WTC11 (cell line): Measurements from ENCODE around the gene TRNT1. TPM values are rescaled to one million over a fixed set of nuclear protein-coding genes. Genes with fewer than 3 reads are reported as not detected.

Experiments used
- ATAC-seq: fragments of 200-7000 bp; cut with Tn5 transposase; 2 replicates; pipeline ENCODE4 v1.10.0; 2021; ENCODE audit warnings: mild to moderate bottlenecking, moderate library complexity
- CTCF ChIA-PET: fragments of 300-600 bp; sonication (Branson Sonifier 250); formaldehyde crosslinking; loops from one replicate; lab custom pipeline; 2021; ENCODE audit warnings: antibody characterized with exemption; lab: Charles Lee
- POLR2A ChIA-PET: fragments of 350-600 bp; sonication (Branson Sonifier 250); formaldehyde crosslinking; loops from one replicate; lab custom pipeline; 2021; ENCODE audit warnings: antibody characterized with exemption; lab: Charles Lee
- DNase-seq: peaks from one replicate; pipeline ENCODE4 v3.0.0; 2021; ENCODE audit warnings: low spot score
- H3K27ac Mint-ChIP-seq: 2 replicates; pipeline ENCODE4 v1.8.0; 2021; ENCODE audit warnings: mixed read lengths
- H3K27me3 Mint-ChIP-seq: 2 replicates; pipeline ENCODE4 v1.8.0; 2021; ENCODE audit warnings: low read depth, mild to moderate bottlenecking, moderate library complexity, mixed read lengths
- H3K36me3 Mint-ChIP-seq: 2 replicates; pipeline ENCODE4 v1.8.0; 2021; ENCODE audit warnings: mixed read lengths
- H3K4me1 Mint-ChIP-seq: 2 replicates; pipeline ENCODE4 v1.8.0; 2022; ENCODE audit warnings: mixed read lengths
- H3K4me3 Mint-ChIP-seq: 2 replicates; pipeline ENCODE4 v1.8.0; 2021; ENCODE audit warnings: mild to moderate bottlenecking, moderate library complexity, mixed read lengths
- H3K9me3 Mint-ChIP-seq: 2 replicates; pipeline ENCODE4 v1.8.0; 2021; ENCODE audit warnings: mixed read lengths
- AFF4 ChIP-seq: sonication (generic); formaldehyde crosslinking; IDR thresholded peaks from 2 replicates; pipeline ENCODE4 v1.8.1; 2023; ENCODE audit warnings: mild to moderate bottlenecking, missing genetic modification reagents, borderline replicate concordance
- CDX4 ChIP-seq: fragments of 250-450 bp; sonication (Bioruptor Pico); IDR thresholded peaks from 2 replicates; pipeline ENCODE4 v1.9.0; 2021; ENCODE audit warnings: moderate library complexity, mild to moderate bottlenecking, inconsistent platforms, borderline replicate concordance
- ELF4 ChIP-seq: sonication (generic); formaldehyde crosslinking; IDR thresholded peaks from 2 replicates; pipeline ENCODE4 v1.8.1; 2022; ENCODE audit warnings: low read depth, mild to moderate bottlenecking, moderate library complexity, missing genetic modification reagents
- IRF2 ChIP-seq: sonication (generic); formaldehyde crosslinking; IDR thresholded peaks from 2 replicates; pipeline ENCODE4 v1.8.0; 2022; ENCODE audit warnings: low read depth, missing genetic modification reagents, borderline replicate concordance
- JAZF1 ChIP-seq: fragments of 250-450 bp; sonication (Bioruptor Pico); IDR thresholded peaks from 2 replicates; pipeline ENCODE4 v1.9.0; 2021; ENCODE audit warnings: moderate library complexity, mild to moderate bottlenecking, inconsistent platforms
- KAT7 ChIP-seq: sonication (generic); formaldehyde crosslinking; IDR thresholded peaks from 2 replicates; pipeline ENCODE4 v1.8.1; 2023; ENCODE audit warnings: missing genetic modification reagents, mild to moderate bottlenecking, borderline replicate concordance
- NFATC4 ChIP-seq: fragments of 250-450 bp; sonication (Bioruptor Pico); IDR thresholded peaks from 2 replicates; pipeline ENCODE4 v1.9.0; 2021; ENCODE audit warnings: mild to moderate bottlenecking
- NFYB ChIP-seq: sonication (generic); formaldehyde crosslinking; conservative IDR thresholded peaks from 2 replicates; pipeline ENCODE4 v1.8.0; 2022; ENCODE audit warnings: low read depth, missing genetic modification reagents
- TEAD4 ChIP-seq: sonication (generic); formaldehyde crosslinking; IDR thresholded peaks from 2 replicates; pipeline ENCODE4 v1.8.0; 2022; ENCODE audit warnings: mild to moderate bottlenecking, missing genetic modification reagents
- USF2 ChIP-seq: sonication (generic); formaldehyde crosslinking; IDR thresholded peaks from 2 replicates; pipeline ENCODE4 v1.8.1; 2023; ENCODE audit warnings: mild to moderate bottlenecking, missing genetic modification reagents, moderate library complexity
- ZNF138 ChIP-seq: sonication (generic); formaldehyde crosslinking; conservative IDR thresholded peaks from 2 replicates; pipeline ENCODE4 v1.8.1; 2022; ENCODE audit warnings: mild to moderate bottlenecking, moderate library complexity, missing genetic modification reagents
- ZNF232 ChIP-seq: sonication (generic); formaldehyde crosslinking; IDR thresholded peaks from 2 replicates; pipeline ENCODE4 v1.8.0; 2022; ENCODE audit warnings: mild to moderate bottlenecking, missing genetic modification reagents
- ZNF317 ChIP-seq: sonication (generic); formaldehyde crosslinking; IDR thresholded peaks from 2 replicates; pipeline ENCODE4 v1.8.1; 2023; ENCODE audit warnings: low read depth, mild to moderate bottlenecking, moderate library complexity, missing genetic modification reagents, borderline replicate concordance
- ZNF396 ChIP-seq: fragments of 250-450 bp; sonication (Bioruptor Pico); IDR thresholded peaks from 2 replicates; pipeline ENCODE4 v1.8.0; 2021; ENCODE audit warnings: mild to moderate bottlenecking, moderate library complexity, borderline replicate concordance
- ZNF416 ChIP-seq: fragments of 250-450 bp; sonication (Bioruptor Pico); IDR thresholded peaks from 2 replicates; pipeline ENCODE4 v1.9.0; 2021; ENCODE audit warnings: mild to moderate bottlenecking, inconsistent platforms
- total RNA-seq: library from RNA; stranded (reverse); gene quantifications from 3 replicates; pipeline ENCODE4 v1.2.3, GENCODE V29; 2021
- TF ChIP-seq, protein P1 (sequence below): fragments of 250-450 bp; sonication (Bioruptor Pico); IDR thresholded peaks from 2 replicates; pipeline ENCODE4 v1.9.0; 2021; ENCODE audit warnings: mild to moderate bottlenecking
- TF ChIP-seq, protein P2 (sequence below): fragments of 250-450 bp; sonication (Bioruptor Pico); IDR thresholded peaks from 2 replicates; pipeline ENCODE4 v1.9.0; 2021; ENCODE audit warnings: mild to moderate bottlenecking, borderline replicate concordance
- TF ChIP-seq, protein P3 (sequence below): sonication (generic); formaldehyde crosslinking; IDR thresholded peaks from 2 replicates; pipeline ENCODE4 v1.8.1; 2023; ENCODE audit warnings: mild to moderate bottlenecking, missing genetic modification reagents

TRNT1 gene
- total RNA-seq, 1 experiment from 2014 or later, result 18.8 TPM

DNA sequence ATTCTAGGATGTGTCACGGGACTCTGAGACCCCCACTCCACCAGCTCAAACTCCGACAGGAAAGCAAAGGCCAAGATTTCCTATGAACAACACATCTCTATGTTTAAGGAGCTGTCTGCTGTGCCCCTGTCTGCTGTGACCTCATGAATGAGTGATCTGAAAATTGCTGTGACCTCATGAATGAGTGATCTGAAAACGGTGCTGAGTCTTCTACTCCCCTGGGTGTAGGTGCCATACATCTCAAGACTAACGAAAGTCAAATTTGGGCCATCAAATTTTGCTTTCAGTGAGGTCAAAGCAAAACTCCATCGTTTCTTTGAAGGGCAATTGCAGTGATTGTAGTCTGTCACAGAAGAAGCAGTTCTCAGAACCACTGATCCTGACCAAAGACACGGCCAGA, 41.0 kb upstream of the TRNT1 start:
- DNase-seq (no peak), ATAC-seq (no peak)
- H3K9me3 Mint-ChIP-seq, result peaks cover 56% of the 10 kb centered on the region
- peaks cover 7% of the 10 kb centered on the region for H3K27me3 Mint-ChIP-seq
- no peak overlapping the region for H3K27ac Mint-ChIP-seq
- no peak for TF ChIP-seq AFF4 (CRISPR knock-in tag)
- no peak for TF ChIP-seq IRF2 (CRISPR knock-in tag)
- TF ChIP-seq ELF4 (CRISPR knock-in tag), result no peak
- TF ChIP-seq ZNF138 (CRISPR knock-in tag), result no peak
- no peak for TF ChIP-seq JAZF1
- TF ChIP-seq KAT7 (CRISPR knock-in tag), result no peak
- TF ChIP-seq, all 79 proteins: peak for 0
- POLR2A ChIA-PET, result no interaction called here
- peaks cover 37% of the 10 kb centered on the region for H3K36me3 Mint-ChIP-seq
- CTCF ChIA-PET, result no interaction called here
- no peak overlapping the region for H3K4me3 Mint-ChIP-seq
- peaks cover 14% of the 10 kb centered on the region for H3K4me1 Mint-ChIP-seq

DNA sequence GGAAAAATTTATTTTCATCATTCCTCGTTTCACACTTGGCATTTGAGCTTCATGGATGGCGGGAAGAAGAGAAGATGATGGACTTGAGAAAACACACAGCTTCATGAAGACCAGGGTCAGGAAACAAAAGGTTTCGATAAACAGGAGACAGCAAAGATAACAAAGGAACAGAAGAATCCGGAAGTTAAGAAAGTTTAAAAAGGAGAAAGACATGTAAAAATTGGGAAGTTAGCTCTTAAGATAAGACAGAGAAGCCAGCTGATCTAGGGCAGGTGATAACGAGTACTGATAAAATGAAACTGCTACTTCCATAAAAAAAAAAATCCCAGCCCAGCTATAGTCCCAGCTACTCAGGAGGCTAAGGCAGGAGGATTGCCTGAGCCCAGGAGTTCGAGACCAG, 40.5 kb upstream of the TRNT1 start:
- ATAC-seq (no peak), DNase-seq (no peak)
- Mint-ChIP-seq H3K9me3 (peaks cover 61% of the 10 kb centered on the region), H3K27me3 (peaks cover 7% of the 10 kb centered on the region), H3K27ac (no peak overlapping the region)
- POLR2A ChIA-PET, result no interaction called here
- TF ChIP-seq TEAD4 (CRISPR knock-in tag) (no peak), NFYB (CRISPR knock-in tag) (no peak)
- TF ChIP-seq, all 79 proteins: peak for 0
- CTCF ChIA-PET, result no interaction called here
- Mint-ChIP-seq H3K36me3 (peaks cover 42% of the 10 kb centered on the region), H3K4me3 (no peak overlapping the region), H3K4me1 (peaks cover 14% of the 10 kb centered on the region)

- Mint-ChIP-seq H3K27me3 (peaks cover 7% of the 10 kb centered on the region), H3K4me1 (peaks cover 9% of the 10 kb centered on the region), H3K36me3 (peaks cover 46% of the 10 kb centered on the region), H3K27ac (no peak overlapping the region), H3K9me3 (peaks cover 68% of the 10 kb centered on the region), H3K4me3 (no peak overlapping the region)
- CTCF ChIA-PET, result no interaction called here
- POLR2A ChIA-PET, result no interaction called here
- ATAC-seq, result no peak
- no peak for DNase-seq
- no peak for TF ChIP-seq JAZF1
- TF ChIP-seq, protein P1, sequence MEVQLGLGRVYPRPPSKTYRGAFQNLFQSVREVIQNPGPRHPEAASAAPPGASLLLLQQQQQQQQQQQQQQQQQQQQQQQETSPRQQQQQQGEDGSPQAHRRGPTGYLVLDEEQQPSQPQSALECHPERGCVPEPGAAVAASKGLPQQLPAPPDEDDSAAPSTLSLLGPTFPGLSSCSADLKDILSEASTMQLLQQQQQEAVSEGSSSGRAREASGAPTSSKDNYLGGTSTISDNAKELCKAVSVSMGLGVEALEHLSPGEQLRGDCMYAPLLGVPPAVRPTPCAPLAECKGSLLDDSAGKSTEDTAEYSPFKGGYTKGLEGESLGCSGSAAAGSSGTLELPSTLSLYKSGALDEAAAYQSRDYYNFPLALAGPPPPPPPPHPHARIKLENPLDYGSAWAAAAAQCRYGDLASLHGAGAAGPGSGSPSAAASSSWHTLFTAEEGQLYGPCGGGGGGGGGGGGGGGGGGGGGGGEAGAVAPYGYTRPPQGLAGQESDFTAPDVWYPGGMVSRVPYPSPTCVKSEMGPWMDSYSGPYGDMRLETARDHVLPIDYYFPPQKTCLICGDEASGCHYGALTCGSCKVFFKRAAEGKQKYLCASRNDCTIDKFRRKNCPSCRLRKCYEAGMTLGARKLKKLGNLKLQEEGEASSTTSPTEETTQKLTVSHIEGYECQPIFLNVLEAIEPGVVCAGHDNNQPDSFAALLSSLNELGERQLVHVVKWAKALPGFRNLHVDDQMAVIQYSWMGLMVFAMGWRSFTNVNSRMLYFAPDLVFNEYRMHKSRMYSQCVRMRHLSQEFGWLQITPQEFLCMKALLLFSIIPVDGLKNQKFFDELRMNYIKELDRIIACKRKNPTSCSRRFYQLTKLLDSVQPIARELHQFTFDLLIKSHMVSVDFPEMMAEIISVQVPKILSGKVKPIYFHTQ (CRISPR knock-in tag), result no peak
- no peak for TF ChIP-seq USF2
- TF ChIP-seq, protein P2, sequence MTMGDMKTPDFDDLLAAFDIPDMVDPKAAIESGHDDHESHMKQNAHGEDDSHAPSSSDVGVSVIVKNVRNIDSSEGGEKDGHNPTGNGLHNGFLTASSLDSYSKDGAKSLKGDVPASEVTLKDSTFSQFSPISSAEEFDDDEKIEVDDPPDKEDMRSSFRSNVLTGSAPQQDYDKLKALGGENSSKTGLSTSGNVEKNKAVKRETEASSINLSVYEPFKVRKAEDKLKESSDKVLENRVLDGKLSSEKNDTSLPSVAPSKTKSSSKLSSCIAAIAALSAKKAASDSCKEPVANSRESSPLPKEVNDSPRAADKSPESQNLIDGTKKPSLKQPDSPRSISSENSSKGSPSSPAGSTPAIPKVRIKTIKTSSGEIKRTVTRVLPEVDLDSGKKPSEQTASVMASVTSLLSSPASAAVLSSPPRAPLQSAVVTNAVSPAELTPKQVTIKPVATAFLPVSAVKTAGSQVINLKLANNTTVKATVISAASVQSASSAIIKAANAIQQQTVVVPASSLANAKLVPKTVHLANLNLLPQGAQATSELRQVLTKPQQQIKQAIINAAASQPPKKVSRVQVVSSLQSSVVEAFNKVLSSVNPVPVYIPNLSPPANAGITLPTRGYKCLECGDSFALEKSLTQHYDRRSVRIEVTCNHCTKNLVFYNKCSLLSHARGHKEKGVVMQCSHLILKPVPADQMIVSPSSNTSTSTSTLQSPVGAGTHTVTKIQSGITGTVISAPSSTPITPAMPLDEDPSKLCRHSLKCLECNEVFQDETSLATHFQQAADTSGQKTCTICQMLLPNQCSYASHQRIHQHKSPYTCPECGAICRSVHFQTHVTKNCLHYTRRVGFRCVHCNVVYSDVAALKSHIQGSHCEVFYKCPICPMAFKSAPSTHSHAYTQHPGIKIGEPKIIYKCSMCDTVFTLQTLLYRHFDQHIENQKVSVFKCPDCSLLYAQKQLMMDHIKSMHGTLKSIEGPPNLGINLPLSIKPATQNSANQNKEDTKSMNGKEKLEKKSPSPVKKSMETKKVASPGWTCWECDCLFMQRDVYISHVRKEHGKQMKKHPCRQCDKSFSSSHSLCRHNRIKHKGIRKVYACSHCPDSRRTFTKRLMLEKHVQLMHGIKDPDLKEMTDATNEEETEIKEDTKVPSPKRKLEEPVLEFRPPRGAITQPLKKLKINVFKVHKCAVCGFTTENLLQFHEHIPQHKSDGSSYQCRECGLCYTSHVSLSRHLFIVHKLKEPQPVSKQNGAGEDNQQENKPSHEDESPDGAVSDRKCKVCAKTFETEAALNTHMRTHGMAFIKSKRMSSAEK (CRISPR knock-in tag), result no peak
- TF ChIP-seq ZNF396 (CRISPR knock-in tag), result no peak
- TF ChIP-seq, protein P3, sequence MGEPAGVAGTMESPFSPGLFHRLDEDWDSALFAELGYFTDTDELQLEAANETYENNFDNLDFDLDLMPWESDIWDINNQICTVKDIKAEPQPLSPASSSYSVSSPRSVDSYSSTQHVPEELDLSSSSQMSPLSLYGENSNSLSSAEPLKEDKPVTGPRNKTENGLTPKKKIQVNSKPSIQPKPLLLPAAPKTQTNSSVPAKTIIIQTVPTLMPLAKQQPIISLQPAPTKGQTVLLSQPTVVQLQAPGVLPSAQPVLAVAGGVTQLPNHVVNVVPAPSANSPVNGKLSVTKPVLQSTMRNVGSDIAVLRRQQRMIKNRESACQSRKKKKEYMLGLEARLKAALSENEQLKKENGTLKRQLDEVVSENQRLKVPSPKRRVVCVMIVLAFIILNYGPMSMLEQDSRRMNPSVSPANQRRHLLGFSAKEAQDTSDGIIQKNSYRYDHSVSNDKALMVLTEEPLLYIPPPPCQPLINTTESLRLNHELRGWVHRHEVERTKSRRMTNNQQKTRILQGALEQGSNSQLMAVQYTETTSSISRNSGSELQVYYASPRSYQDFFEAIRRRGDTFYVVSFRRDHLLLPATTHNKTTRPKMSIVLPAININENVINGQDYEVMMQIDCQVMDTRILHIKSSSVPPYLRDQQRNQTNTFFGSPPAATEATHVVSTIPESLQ, result no peak
- TF ChIP-seq NFATC4 (CRISPR knock-in tag), result no peak
- no peak for TF ChIP-seq ZNF232
- no peak for TF ChIP-seq ZNF317 (CRISPR knock-in tag)
- no peak for TF ChIP-seq ZNF416 (CRISPR knock-in tag)
- no peak for TF ChIP-seq CDX4 (CRISPR knock-in tag)
- no peak for TF ChIP-seq ZNF138 (CRISPR knock-in tag)
Observed at GRCh38 chr3:3087279-3087678, 39.5 kb upstream of the TRNT1 start.
